ENCODE results near the gene ITGB1.
"Not testable (repeated sequence)": the region's sequence is repeated elsewhere in the genome, so short reads cannot be mapped to it uniquely, and the experiment has no call there.

The ITGB1 gene

DNA sequence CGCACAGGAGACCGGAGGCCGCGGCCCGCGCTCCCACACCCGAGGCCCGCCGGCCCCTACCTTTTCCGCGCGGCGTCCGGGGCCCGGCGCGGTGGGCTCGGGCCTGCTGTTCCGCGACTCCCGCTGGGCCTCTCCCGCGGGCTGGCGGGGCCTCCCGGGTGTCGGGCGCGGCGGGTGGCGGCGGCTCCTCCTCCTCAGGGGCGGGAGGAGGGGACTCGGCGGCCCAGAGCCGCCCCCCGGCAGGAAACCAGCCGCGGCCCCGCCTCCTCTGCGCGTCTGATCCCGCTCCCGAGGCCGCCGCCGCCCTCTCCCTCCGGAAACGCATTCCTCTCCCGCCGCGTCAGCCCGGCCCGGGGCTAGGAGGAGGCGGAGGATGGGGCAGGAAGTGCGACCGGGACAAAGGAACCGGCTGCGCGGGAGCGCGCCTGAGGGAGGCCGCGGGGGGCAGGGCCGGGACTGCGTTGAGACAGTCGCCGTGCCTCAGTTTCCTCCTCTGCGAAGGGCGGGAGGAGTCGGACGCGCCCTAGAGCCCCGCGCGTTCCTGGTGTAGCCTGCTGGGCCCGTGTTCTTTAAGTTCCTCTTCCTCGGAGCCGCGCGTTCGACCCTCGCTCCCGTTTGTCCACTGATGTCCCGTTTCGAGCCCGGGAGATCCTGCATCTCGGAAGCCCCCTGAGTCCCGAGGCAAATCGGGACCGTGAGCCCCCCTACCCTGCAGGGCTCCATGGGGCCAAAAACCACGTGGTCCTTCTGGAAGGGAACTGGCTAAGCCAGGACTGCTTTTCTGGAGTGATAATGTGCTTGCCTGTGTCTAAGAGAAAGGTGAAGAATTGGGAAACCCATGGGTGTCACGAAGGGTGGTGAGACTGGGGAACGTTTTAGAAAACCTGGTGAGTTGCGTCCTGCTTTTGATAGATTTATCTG, at the start of gene ITGB1:
TSS of gene ITGB1 (minus strand) at position 146 of the 921 bp plus-strand sequence. CDS start 22,672 bp downstream, outside the sequence.
- TF ChIP-seq, protein P1, sequence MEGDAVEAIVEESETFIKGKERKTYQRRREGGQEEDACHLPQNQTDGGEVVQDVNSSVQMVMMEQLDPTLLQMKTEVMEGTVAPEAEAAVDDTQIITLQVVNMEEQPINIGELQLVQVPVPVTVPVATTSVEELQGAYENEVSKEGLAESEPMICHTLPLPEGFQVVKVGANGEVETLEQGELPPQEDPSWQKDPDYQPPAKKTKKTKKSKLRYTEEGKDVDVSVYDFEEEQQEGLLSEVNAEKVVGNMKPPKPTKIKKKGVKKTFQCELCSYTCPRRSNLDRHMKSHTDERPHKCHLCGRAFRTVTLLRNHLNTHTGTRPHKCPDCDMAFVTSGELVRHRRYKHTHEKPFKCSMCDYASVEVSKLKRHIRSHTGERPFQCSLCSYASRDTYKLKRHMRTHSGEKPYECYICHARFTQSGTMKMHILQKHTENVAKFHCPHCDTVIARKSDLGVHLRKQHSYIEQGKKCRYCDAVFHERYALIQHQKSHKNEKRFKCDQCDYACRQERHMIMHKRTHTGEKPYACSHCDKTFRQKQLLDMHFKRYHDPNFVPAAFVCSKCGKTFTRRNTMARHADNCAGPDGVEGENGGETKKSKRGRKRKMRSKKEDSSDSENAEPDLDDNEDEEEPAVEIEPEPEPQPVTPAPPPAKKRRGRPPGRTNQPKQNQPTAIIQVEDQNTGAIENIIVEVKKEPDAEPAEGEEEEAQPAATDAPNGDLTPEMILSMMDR (IDR thresholded peaks at IDR 0.05; ENCODE audit: control insufficient read depth, extremely low read depth, insufficient read depth), result no peak
- H3K4me3 ChIP-seq (ENCODE audit: low read depth, low read length), result peak within 1 kb of the TSS; percentile 88
- peak; percentile 79 for DNase-seq (ENCODE audit: low read depth)

DNA sequence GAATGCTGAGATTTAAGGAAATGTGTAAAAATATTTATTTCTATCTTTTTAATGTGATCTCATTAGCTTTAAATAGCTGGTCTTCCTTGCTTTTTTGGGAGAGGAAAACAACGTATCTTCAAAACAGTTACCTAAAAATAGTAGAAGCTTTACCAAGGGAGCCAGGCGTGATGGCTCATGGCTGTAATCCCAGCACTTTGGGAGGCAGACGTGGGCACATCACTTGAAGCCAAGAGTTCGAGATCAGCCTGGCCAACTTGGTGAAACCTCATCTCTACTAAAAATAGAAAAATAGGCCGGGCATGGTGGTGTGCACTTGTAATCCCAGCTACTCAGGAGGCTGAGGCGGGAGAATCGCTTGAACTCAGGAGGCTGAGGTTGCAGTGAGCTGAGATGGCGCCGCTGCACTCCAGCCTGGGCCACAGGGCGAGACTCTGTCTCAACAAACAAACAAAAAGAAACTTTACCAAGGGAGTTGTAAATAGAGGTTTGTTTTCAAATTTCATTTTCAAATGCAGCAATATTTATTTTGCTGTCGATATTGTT, 48.4 kb upstream of the ITGB1 start:
- TF ChIP-seq, protein P1 (IDR thresholded peaks at IDR 0.05; ENCODE audit: control insufficient read depth, extremely low read depth, insufficient read depth), result no peak
- H3K4me3 ChIP-seq (ENCODE audit: low read depth, low read length), result no peak overlapping the region
- DNase-seq (ENCODE audit: low read depth), result no peak

DNA sequence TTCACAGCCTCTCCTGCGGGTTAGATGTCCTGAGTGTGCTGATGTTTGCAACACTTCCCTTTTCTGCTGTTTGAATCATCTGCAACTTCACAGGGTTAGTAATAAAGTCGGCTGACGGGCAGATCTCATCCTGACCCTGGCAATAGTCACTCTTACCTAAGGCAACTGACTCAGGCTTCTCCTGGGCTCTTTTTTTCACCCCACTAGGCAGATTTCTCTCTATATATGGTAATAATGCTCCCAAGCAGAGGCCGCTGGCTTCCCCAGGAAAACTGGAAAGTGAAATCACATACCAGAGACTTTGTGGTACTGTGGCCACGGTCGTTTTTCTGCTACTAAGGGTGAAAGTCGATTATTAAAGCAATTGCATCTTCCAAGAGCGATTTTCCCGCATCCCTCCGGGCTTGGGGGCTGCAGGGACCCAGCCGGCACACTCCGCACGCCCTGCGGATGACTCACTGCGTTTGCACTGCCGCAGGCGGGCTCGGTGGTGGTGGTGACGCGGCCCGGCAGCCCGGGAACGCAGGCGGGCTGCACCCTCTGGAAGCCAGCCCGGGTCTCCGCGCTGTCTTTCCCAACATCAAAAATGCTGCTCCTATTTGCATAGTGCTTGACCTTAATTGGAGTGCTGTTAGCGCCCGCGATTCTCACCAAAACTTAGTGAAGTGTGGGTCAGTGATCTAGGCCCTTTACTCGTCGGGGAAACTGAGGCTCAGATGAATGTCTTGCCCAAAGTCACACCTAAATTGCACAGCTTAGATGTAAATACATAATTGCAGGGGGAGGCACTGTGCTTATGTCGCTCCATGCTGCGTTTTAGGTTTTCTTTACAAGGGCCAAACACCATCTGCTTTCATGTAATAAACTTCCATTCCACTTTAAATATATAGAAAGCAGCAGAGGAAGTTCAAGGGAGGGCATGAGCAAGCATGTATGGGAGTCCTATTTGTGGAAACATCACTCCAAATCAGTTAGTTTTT, 47.6 kb upstream of the ITGB1 start:
- no peak for DNase-seq (ENCODE audit: low read depth)
- TF ChIP-seq, protein P1 (IDR thresholded peaks at IDR 0.05; ENCODE audit: control insufficient read depth, extremely low read depth, insufficient read depth), result no peak
- H3K4me3 ChIP-seq (ENCODE audit: low read depth, low read length), result no peak overlapping the region

DNA sequence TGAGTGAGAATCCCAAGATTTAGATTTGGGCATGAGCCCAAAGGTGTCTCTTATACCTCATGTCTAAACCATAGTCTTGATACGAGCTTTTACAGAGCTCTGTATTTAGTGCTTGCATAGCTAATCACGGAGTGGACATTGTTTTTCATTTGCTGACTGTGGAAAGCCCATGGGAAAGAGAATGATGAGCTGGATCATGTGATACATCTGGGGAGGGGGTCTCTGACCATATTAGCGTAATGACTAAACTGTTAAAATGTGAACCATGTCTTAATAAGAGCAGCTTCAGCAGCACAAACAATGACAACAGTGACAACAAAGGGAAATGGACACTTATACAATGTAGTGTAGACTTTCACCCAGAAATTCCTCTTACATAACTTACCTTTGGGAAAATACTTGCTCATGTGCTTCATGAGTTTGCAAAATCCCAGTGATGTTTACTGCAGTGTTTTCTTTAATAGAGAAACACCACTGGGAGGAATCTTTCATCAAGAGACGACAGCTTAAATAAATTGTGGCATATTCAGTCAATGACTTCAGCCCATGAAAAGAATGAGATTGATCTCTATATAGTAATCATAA, 44.0 kb upstream of the ITGB1 start:
- DNase-seq (ENCODE audit: low read depth), result no peak
- no peak overlapping the region for H3K4me3 ChIP-seq (ENCODE audit: low read depth, low read length)
- TF ChIP-seq, protein P1 (IDR thresholded peaks at IDR 0.05; ENCODE audit: control insufficient read depth, extremely low read depth, insufficient read depth), result no peak

DNA sequence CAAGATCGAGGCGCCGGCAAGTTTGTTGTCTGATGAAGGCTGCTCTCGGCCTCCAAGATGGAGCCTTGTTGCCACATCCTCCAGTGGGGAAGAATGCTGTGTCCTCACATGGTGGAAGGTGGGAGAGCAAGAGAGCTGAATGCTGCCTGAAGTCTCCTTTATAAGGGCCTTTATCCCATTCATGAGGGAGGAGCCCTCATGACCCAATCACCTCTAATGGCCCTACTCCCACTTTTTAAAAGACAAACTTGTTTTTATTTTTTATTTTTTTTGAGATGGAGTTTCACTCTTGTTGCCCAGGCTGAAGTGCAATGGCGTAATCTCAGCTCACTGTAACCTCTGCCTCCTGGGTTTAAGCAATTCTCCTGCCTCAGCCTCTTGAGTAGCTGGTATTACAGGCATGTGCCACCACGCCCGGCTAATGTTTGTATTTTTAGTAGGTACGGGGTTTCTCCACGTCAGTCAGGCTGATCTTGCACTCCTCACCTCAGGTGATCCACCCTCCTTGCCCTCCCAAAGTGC, 40.1 kb upstream of the ITGB1 start:
- not testable (repeated sequence) for H3K4me3 ChIP-seq (ENCODE audit: low read depth, low read length); DNase-seq (ENCODE audit: low read depth)

DNA sequence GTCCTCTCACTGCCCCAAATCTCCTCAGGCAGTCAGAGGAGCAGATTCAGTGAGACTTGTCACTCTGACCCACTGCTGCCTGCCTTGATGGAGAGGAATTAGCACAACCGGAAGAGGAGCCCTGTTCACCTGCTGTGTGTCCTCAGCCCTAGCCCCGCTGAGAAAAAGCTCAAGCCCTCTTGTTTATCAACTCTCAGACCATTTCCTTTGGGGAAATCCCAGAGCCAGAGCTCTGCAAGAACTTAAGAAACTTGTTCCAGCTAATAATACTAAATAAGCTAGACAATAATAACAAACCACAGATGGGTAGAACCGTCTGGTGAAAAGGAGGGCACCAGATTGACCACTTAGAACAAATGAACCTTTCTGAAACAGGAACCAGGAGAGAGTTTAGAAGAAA, 37.7 kb upstream of the ITGB1 start:
- TF ChIP-seq, protein P1 (IDR thresholded peaks at IDR 0.05; ENCODE audit: control insufficient read depth, extremely low read depth, insufficient read depth), result no peak
- no peak overlapping the region for H3K4me3 ChIP-seq (ENCODE audit: low read depth, low read length)
- DNase-seq (ENCODE audit: low read depth), result no peak

Data from LNCaP clone FGC (cell line).